Measurements from ENCODE around the gene HDAC7. TPM values are rescaled to one million over a fixed set of nuclear protein-coding genes. Genes with fewer than 3 reads are reported as not detected.

Gene HDAC7
- polyA plus RNA-seq, 1 donor, result 59.5 TPM

- DNase-seq (ENCODE audit: low read depth), result no peak
Observed at GRCh38 chr12:47779943-47780504, 39.7 kb downstream of the HDAC7 start.

GRCh38 chr12:47779301-47779942 lies 40.3 kb downstream of the HDAC7 start:
- peak; percentile 75 for DNase-seq (ENCODE audit: low read depth)

GRCh38 chr12:47778881-47779280 lies 40.8 kb downstream of the HDAC7 start:
- no peak for DNase-seq (ENCODE audit: low read depth)

- no peak for DNase-seq (ENCODE audit: low read depth)
Observed at GRCh38 chr12:47777741-47778558, 41.8 kb downstream of the HDAC7 start.

- DNase-seq (ENCODE audit: low read depth), result no peak
Observed at GRCh38 chr12:47777151-47777550, 42.6 kb downstream of the HDAC7 start.

- no peak for DNase-seq (ENCODE audit: low read depth)
Observed at GRCh38 chr12:47776471-47777143, 43.1 kb downstream of the HDAC7 start.

GRCh38 chr12:47775100-47775911 lies 44.4 kb downstream of the HDAC7 start:
- no peak for DNase-seq (ENCODE audit: low read depth)

- DNase-seq (ENCODE audit: low read depth), result no peak
Observed at GRCh38 chr12:47774663-47775062, 45.0 kb downstream of the HDAC7 start.

GRCh38 chr12:47773858-47774580 lies 45.7 kb downstream of the HDAC7 start:
- no peak for DNase-seq (ENCODE audit: low read depth)

- peak; percentile 28 for DNase-seq (ENCODE audit: low read depth)
Observed at GRCh38 chr12:47773062-47773857, 46.4 kb downstream of the HDAC7 start, which contains the start of gene SLC48A1. TSS of gene SLC48A1 (plus strand) at chr12:47773238. CDS start at chr12:47773305, 67 bp downstream.

- DNase-seq (ENCODE audit: low read depth), result no peak
Observed at GRCh38 chr12:47772738-47773061, 47.0 kb downstream of the HDAC7 start.

GRCh38 chr12:47772094-47772660 lies 47.5 kb downstream of the HDAC7 start:
- DNase-seq (ENCODE audit: low read depth), result no peak

GRCh38 chr12:47771304-47771703 lies 48.4 kb downstream of the HDAC7 start:
- DNase-seq (ENCODE audit: low read depth), result no peak

- DNase-seq (ENCODE audit: low read depth), result no peak
Observed at GRCh38 chr12:47770086-47770726, 49.5 kb downstream of the HDAC7 start.

GRCh38 chr12:47769234-47770085 lies 50.2 kb downstream of the HDAC7 start:
- DNase-seq (ENCODE audit: low read depth), result no peak

- no peak for DNase-seq (ENCODE audit: low read depth)
Observed at GRCh38 chr12:47768323-47768811, 51.3 kb downstream of the HDAC7 start.

- DNase-seq (ENCODE audit: low read depth), result no peak
Observed at GRCh38 chr12:47767216-47767724, 52.4 kb downstream of the HDAC7 start.

Data from forelimb muscle (tissue), 1 donor.